Mesendoderm (in vitro differentiated cells): ENCODE results near the gene DMAC2L.

Experiments
- DNase-seq: peaks from one replicate; pipeline ENCODE4 v3.0.0; 2013
- H2AK5ac ChIP-seq: 2 replicates; pipeline ENCODE4 v1.6.1; 2013; ENCODE audit warnings: low read length, inconsistent platforms
- H2BK120ac ChIP-seq: 2 replicates; pipeline ENCODE4 v1.6.1; 2013; ENCODE audit warnings: low read depth, mild to moderate bottlenecking, low read length, moderate library complexity, mixed read lengths
- H2BK15ac ChIP-seq: replicated peaks from 2 replicates; pipeline ENCODE4 v1.6.1; 2013; ENCODE audit warnings: low read depth, mild to moderate bottlenecking, moderate library complexity
- H2BK5ac ChIP-seq: 2 replicates; pipeline ENCODE4 v1.6.1; 2013; ENCODE audit warnings: low read length, inconsistent platforms
- H3K18ac ChIP-seq: 2 replicates; pipeline ENCODE4 v1.6.1; 2013; ENCODE audit warnings: mild to moderate bottlenecking, low read length, mixed read lengths
- H3K23ac ChIP-seq: one replicate; pipeline ENCODE4 v1.6.1; 2013; ENCODE audit warnings: low read length
- H3K27ac ChIP-seq: 2 replicates; pipeline ENCODE4 v1.5.1; 2013; ENCODE audit warnings: low read depth, mild to moderate bottlenecking, inconsistent platforms, low read length, moderate library complexity
- H3K27me3 ChIP-seq: 2 replicates; pipeline ENCODE4 v1.6.1; 2013; ENCODE audit warnings: low read length, control low read depth, mild to moderate bottlenecking, inconsistent platforms; ENCODE audit not compliant: insufficient read depth, poor library complexity
- H3K36me3 ChIP-seq: 2 replicates; pipeline ENCODE4 v1.6.1; 2013; ENCODE audit warnings: low read length, inconsistent platforms; ENCODE audit not compliant: control insufficient read depth, insufficient read depth
- H3K4ac ChIP-seq: one replicate; pipeline ENCODE4 v1.6.1; 2013; ENCODE audit warnings: low read depth, mild to moderate bottlenecking, low read length, moderate library complexity
- H3K4me1 ChIP-seq: 2 replicates; pipeline ENCODE4 v1.6.1; 2013; ENCODE audit warnings: low read depth, low read length, inconsistent platforms; ENCODE audit not compliant: control insufficient read depth
- H3K4me2 ChIP-seq: 2 replicates; pipeline ENCODE4 v1.6.1; 2013; ENCODE audit warnings: low read length
- H3K4me3 ChIP-seq: 2 replicates; pipeline ENCODE4 v1.5.1; 2013; ENCODE audit warnings: mild to moderate bottlenecking, low read length
- H3K56ac ChIP-seq: one replicate; pipeline ENCODE4 v1.6.1; 2013; ENCODE audit warnings: low read length
- H3K79me1 ChIP-seq: 2 replicates; pipeline ENCODE4 v1.6.1; 2013; ENCODE audit warnings: low read length, inconsistent platforms
- H3K79me2 ChIP-seq: 2 replicates; pipeline ENCODE4 v1.6.1; 2013; ENCODE audit warnings: mild to moderate bottlenecking, low read length; ENCODE audit not compliant: control insufficient read depth, insufficient read depth
- H3K9ac ChIP-seq: 2 replicates; pipeline ENCODE4 v1.6.1; 2013; ENCODE audit warnings: low read length, inconsistent platforms
- H4K5ac ChIP-seq: one replicate; pipeline ENCODE4 v1.6.1; 2013; ENCODE audit warnings: low read length
- H4K8ac ChIP-seq: one replicate; pipeline ENCODE4 v1.6.1; 2013; ENCODE audit warnings: low read depth, mild to moderate bottlenecking, control low read depth, low read length, moderate library complexity
- WGBS: extraction: QIAGEN DNeasy Blood & Tissue Kit; methylation state at CpG from one replicate; pipeline ENCODE4 v1.1.7; 2013; ENCODE audit warnings: low lambda C conversion rate, missing lambda C conversion rate; ENCODE audit not compliant: insufficient coverage; ENCODE audit errors: extremely low coverage; 5-methylcytosine and 5-hydroxymethylcytosine counted together

Gene DMAC2L

DNA sequence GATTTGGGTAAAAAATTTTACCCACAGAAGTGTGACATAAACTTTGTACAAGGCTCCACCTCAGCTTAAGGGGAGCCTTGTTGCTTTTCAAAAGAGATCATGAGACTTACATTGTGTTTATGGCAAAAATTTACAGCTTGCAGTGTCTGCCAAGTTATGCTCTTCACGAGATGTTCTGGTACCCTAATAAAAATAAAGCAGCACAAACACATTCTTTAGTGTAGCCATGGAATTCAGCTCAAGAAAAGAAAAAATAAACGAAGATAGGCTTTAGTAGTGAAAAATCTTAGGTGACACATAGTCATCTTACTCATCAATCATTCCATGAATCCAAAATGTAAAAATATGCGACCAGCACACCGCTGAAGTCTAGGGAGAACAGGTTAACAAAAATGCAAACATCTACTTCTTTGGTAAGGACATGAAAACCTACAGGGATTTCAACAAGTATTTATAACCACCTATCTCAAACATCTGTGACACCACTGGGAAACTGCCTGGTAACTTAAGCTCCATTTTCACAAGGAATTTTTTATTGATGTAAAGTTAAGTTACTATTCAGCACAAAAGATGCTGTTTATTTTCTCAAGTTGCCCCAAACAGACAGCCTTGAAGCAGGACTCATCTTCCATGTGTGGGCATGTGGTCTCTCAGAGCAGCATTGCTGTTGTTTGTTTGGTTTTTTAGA lies 32.9 kb downstream of the DMAC2L start:
- Histone ChIP-seq H3K36me3 (no peaks in the 10 kb centered on the region), H3K4ac (no peak overlapping the region), H3K9ac (no peak overlapping the region), H3K79me1 (no peaks in the 10 kb centered on the region), H4K5ac (no peak overlapping the region), H3K4me2 (no peak overlapping the region), H2AK5ac (no peak overlapping the region), H3K79me2 (no peaks in the 10 kb centered on the region), H3K27me3 (no peaks in the 10 kb centered on the region), H3K27ac (no peak overlapping the region), H2BK15ac (no peak overlapping the region), H4K8ac (no peak overlapping the region), H3K4me3 (no peak overlapping the region), H2BK5ac (no peak overlapping the region), H2BK120ac (no peak overlapping the region), H3K56ac (no peak overlapping the region), H3K18ac (no peak overlapping the region), H3K4me1 (no peaks in the 10 kb centered on the region), H3K23ac (no peak overlapping the region)
- no peak for DNase-seq
- no CpG with 5 or more reads among the region's 4 CpGs for WGBS

DNA sequence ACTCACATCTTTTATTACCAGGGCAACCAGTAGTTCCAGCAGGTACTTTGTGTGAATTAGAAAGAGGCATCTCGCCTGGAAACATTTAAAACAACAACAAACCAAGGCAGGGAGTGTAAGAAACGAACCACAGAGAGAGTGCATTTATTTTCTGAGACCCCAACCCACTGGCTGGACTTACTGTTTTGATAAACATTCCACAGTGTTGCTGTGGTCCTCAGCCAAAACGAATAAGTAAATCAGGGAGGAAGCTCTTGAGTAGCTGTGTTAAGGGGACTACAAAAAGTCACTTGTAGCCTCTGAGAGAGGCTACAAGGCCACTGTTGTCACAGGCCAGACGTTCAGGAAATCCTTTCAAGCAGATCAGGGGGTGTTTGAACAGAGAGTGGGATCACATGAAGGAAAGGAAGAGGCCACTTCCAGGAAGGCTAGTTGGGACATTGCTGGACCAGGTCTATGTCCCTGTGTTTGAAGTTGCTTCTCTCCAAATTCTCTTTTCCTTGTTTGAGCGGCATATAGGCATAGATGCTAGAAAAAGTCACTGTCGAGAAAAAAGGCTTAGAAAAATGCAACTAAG lies 33.8 kb downstream of the DMAC2L start:
- no peak overlapping the region for H3K4ac ChIP-seq
- DNase-seq = no peak
- no peak overlapping the region for H4K5ac ChIP-seq
- no peaks in the 10 kb centered on the region for H3K27me3 ChIP-seq
- no peak overlapping the region for H3K23ac ChIP-seq
- H3K9ac ChIP-seq = no peak overlapping the region
- H3K79me2 ChIP-seq = no peaks in the 10 kb centered on the region
- H2BK120ac ChIP-seq = no peak overlapping the region
- H3K79me1 ChIP-seq = no peaks in the 10 kb centered on the region
- no peak overlapping the region for H3K4me2 ChIP-seq
- H3K4me1 ChIP-seq = no peaks in the 10 kb centered on the region
- no peak overlapping the region for H3K4me3 ChIP-seq
- H3K36me3 ChIP-seq = no peaks in the 10 kb centered on the region
- no peak overlapping the region for H3K18ac ChIP-seq
- H4K8ac ChIP-seq = no peak overlapping the region
- H3K56ac ChIP-seq = no peak overlapping the region
- H2BK15ac ChIP-seq = no peak overlapping the region
- no peak overlapping the region for H3K27ac ChIP-seq
- no peak overlapping the region for H2BK5ac ChIP-seq
- no peak overlapping the region for H2AK5ac ChIP-seq
- no CpG with 5 or more reads among the region's 6 CpGs for WGBS

DNA sequence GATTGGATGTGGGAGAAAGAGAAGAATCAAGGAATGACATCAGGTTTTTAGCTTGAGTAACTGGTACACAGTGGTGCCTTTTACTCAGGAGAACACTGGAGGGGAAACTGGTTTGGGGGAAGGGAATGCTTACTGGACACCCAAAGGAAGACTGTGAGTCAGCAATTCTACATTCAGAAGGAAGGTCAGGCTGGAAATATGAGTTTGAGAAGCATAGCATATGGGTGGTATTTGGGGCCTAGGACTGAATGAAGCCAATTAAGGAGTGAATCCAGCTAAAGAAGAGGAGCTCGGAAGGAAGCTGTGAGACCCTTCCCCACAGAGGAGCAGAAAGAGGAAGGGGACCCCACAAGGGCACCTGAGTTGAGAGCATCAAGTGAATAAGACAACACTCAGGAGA lies 35.4 kb downstream of the DMAC2L start:
- WGBS = no CpG with 5 or more reads among the region's 1 CpG
- H2BK5ac ChIP-seq = no peak overlapping the region
- H3K36me3 ChIP-seq = no peaks in the 10 kb centered on the region
- DNase-seq = no peak
- no peak overlapping the region for H2BK15ac ChIP-seq
- H3K4me1 ChIP-seq = no peaks in the 10 kb centered on the region
- H3K27me3 ChIP-seq = no peaks in the 10 kb centered on the region
- H4K5ac ChIP-seq = no peak overlapping the region
- H3K4me3 ChIP-seq = no peak overlapping the region
- no peak overlapping the region for H4K8ac ChIP-seq
- H2AK5ac ChIP-seq = no peak overlapping the region
- H3K79me1 ChIP-seq = no peaks in the 10 kb centered on the region
- H3K23ac ChIP-seq = no peak overlapping the region
- H3K4ac ChIP-seq = no peak overlapping the region
- H3K9ac ChIP-seq = no peak overlapping the region
- H2BK120ac ChIP-seq = no peak overlapping the region
- no peak overlapping the region for H3K4me2 ChIP-seq
- H3K18ac ChIP-seq = no peak overlapping the region
- H3K79me2 ChIP-seq = no peaks in the 10 kb centered on the region
- H3K27ac ChIP-seq = no peak overlapping the region
- no peak overlapping the region for H3K56ac ChIP-seq

DNA sequence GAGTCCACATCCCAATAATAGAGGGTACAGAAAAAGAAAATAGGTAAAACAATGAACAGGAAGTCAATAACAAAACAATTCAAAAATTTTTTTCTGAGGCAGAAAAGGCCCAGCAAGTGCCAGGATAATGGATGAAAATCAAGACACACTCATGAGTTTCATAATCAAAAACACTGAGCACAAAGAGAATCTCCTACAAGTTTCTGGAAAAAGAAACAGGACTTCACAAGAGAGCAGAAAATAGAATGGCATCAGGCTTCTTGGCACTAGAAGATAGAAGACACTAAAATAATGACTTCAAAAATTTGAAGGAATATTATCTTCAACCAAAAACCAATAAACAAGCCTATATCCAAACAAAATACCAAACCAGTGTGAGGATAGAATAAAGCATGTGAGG lies 36.8 kb downstream of the DMAC2L start:
- no peak overlapping the region for H3K18ac ChIP-seq
- no peaks in the 10 kb centered on the region for H3K79me1 ChIP-seq
- H4K5ac ChIP-seq = no peak overlapping the region
- no peak overlapping the region for H3K27ac ChIP-seq
- no peak overlapping the region for H2BK120ac ChIP-seq
- no peak overlapping the region for H3K4me2 ChIP-seq
- H4K8ac ChIP-seq = no peak overlapping the region
- H3K4ac ChIP-seq = no peak overlapping the region
- no peak overlapping the region for H2AK5ac ChIP-seq
- no peaks in the 10 kb centered on the region for H3K79me2 ChIP-seq
- no peaks in the 10 kb centered on the region for H3K36me3 ChIP-seq
- no peak overlapping the region for H3K4me3 ChIP-seq
- H2BK5ac ChIP-seq = no peak overlapping the region
- H2BK15ac ChIP-seq = no peak overlapping the region
- H3K4me1 ChIP-seq = no peaks in the 10 kb centered on the region
- no peak overlapping the region for H3K56ac ChIP-seq
- no peak for DNase-seq
- no peak overlapping the region for H3K23ac ChIP-seq
- no peak overlapping the region for H3K9ac ChIP-seq
- H3K27me3 ChIP-seq = no peaks in the 10 kb centered on the region

DNA sequence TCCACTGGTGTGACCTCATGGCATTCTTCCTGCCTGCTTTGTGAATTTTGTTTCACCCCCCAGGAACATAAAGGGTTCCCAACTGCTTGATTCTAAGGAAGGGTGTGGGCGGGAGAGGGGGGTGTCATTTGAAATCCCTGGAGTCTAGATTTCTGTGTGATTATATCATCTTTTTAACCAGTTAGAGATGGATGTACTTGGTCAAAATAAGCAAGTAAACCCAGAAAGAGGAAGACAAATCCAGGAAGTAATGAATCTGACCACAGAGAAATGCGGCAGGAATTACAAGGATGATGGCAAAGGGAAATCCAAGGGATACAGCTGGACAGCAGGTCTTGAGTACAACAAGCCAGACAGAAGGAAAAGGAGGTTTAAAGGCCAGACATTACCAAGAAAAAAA lies 38.9 kb downstream of the DMAC2L start:
- no peak overlapping the region for H2BK5ac ChIP-seq
- no CpG with 5 or more reads among the region's 2 CpGs for WGBS
- H2AK5ac ChIP-seq = no peak overlapping the region
- H3K23ac ChIP-seq = no peak overlapping the region
- H4K8ac ChIP-seq = no peak overlapping the region
- H3K27ac ChIP-seq = no peak overlapping the region
- no peaks in the 10 kb centered on the region for H3K36me3 ChIP-seq
- no peaks in the 10 kb centered on the region for H3K4me1 ChIP-seq
- no peak overlapping the region for H3K4me3 ChIP-seq
- no peak overlapping the region for H4K5ac ChIP-seq
- no peaks in the 10 kb centered on the region for H3K79me2 ChIP-seq
- no peaks in the 10 kb centered on the region for H3K27me3 ChIP-seq
- no peaks in the 10 kb centered on the region for H3K79me1 ChIP-seq
- no peak overlapping the region for H2BK15ac ChIP-seq
- no peak overlapping the region for H3K18ac ChIP-seq
- no peak overlapping the region for H3K56ac ChIP-seq
- no peak overlapping the region for H3K4ac ChIP-seq
- H3K9ac ChIP-seq = no peak overlapping the region
- no peak overlapping the region for H2BK120ac ChIP-seq
- no peak overlapping the region for H3K4me2 ChIP-seq
- no peak for DNase-seq

DNA sequence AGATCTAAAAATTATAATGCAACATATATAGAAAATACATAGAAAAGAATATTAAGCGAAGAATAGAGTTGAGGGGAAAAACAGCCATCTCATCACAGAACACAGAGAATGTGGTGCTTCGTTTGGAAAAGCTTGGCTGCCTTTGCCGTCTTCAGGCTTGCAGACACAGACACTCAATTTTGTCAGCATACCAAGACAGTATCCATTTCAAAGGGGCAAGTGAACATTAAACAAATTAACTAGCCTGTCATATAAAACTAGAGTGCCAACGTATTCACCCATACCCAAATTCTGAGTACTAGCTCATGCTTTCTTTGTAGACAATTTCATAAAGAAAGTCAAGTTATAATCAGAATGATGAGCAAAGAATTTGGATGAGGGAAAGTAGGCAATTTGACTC lies 40.5 kb downstream of the DMAC2L start:
- Histone ChIP-seq H3K27me3 (no peaks in the 10 kb centered on the region), H3K4ac (no peak overlapping the region), H3K36me3 (no peaks in the 10 kb centered on the region), H4K8ac (no peak overlapping the region), H2BK5ac (no peak overlapping the region), H4K5ac (no peak overlapping the region), H3K4me1 (no peaks in the 10 kb centered on the region), H3K23ac (no peak overlapping the region), H3K79me1 (no peaks in the 10 kb centered on the region), H2BK15ac (no peak overlapping the region), H3K79me2 (no peaks in the 10 kb centered on the region), H3K4me2 (no peak overlapping the region), H3K9ac (no peak overlapping the region), H2AK5ac (no peak overlapping the region), H3K56ac (no peak overlapping the region), H3K18ac (no peak overlapping the region), H3K4me3 (no peak overlapping the region), H2BK120ac (no peak overlapping the region), H3K27ac (no peak overlapping the region)
- no peak for DNase-seq
- WGBS = no CpG with 5 or more reads among the region's 4 CpGs
